ACC112 (cell line): ENCODE data around the gene SLC1A5.
A peak's percentile ranks its signal among the peaks of the same experiment; 100 is the strongest.
"Not testable (repeated sequence)": the region's sequence is repeated elsewhere in the genome, so short reads cannot be mapped to it uniquely, and the experiment has no call there.

Source experiments
- H2AFZ ChIP-seq: fragments of 200-600 bp; sonication (generic); one replicate; pipeline ENCODE4 v1.6.0; 2017; ENCODE audit warnings: antibody characterized with exemption, low read length; ENCODE audit not compliant: unreplicated experiment
- H3K27ac ChIP-seq: fragments of 200-600 bp; sonication (generic); 2 replicates; pipeline ENCODE4 v1.5.1; 2014; ENCODE audit warnings: low read depth, mild to moderate bottlenecking, antibody characterized with exemption, low read length, moderate library complexity
- H3K27me3 ChIP-seq: fragments of 200-600 bp; sonication (generic); 2 replicates; pipeline ENCODE4 v1.6.1; 2014; ENCODE audit warnings: mild to moderate bottlenecking, antibody characterized with exemption, low read length, moderate library complexity, mixed read lengths; ENCODE audit not compliant: insufficient read depth
- H3K36me3 ChIP-seq: fragments of 200-600 bp; sonication (generic); 2 replicates; pipeline ENCODE4 v1.6.1; 2016; ENCODE audit warnings: mild to moderate bottlenecking, antibody characterized with exemption, low read length, moderate library complexity, mixed read lengths; ENCODE audit not compliant: insufficient read depth
- H3K4me1 ChIP-seq: fragments of 200-600 bp; sonication (generic); one replicate; pipeline ENCODE4 v1.6.1; 2016; ENCODE audit warnings: low read length, mixed read lengths; ENCODE audit not compliant: insufficient read depth, unreplicated experiment, control insufficient read depth
- H3K4me3 ChIP-seq: fragments of 200-600 bp; sonication (generic); 2 replicates; pipeline ENCODE4 v1.5.1; 2014; ENCODE audit warnings: mild to moderate bottlenecking, low read depth, low read length
- H3K79me2 ChIP-seq: fragments of 200-600 bp; sonication (generic); one replicate; pipeline ENCODE4 v1.6.0; 2016; ENCODE audit warnings: low read length; ENCODE audit not compliant: control insufficient read depth, unreplicated experiment, insufficient read depth

The SLC1A5 gene

GRCh38 chr19:46766569-46767317, 21.7 kb downstream of the SLC1A5 start:
- Histone ChIP-seq H2AFZ (no peak overlapping the region), H3K4me3 (no peak overlapping the region), H3K27me3 (no peaks in the 10 kb centered on the region), H3K79me2 (no peaks in the 10 kb centered on the region), H3K36me3 (no peaks in the 10 kb centered on the region), H3K27ac (no peak overlapping the region), H3K4me1 (no peaks in the 10 kb centered on the region)

- peaks cover 9% of the 10 kb centered on the region for H3K4me1 ChIP-seq
- H2AFZ ChIP-seq, result no peak overlapping the region
- no peaks in the 10 kb centered on the region for H3K79me2 ChIP-seq
- H3K36me3 ChIP-seq, result no peaks in the 10 kb centered on the region
- no peak overlapping the region for H3K27ac ChIP-seq
- H3K4me3 ChIP-seq, result no peak overlapping the region
- no peaks in the 10 kb centered on the region for H3K27me3 ChIP-seq
These were observed 23.5 kb downstream of the SLC1A5 start for GRCh38 chr19:46764817-46765291.

DNA sequence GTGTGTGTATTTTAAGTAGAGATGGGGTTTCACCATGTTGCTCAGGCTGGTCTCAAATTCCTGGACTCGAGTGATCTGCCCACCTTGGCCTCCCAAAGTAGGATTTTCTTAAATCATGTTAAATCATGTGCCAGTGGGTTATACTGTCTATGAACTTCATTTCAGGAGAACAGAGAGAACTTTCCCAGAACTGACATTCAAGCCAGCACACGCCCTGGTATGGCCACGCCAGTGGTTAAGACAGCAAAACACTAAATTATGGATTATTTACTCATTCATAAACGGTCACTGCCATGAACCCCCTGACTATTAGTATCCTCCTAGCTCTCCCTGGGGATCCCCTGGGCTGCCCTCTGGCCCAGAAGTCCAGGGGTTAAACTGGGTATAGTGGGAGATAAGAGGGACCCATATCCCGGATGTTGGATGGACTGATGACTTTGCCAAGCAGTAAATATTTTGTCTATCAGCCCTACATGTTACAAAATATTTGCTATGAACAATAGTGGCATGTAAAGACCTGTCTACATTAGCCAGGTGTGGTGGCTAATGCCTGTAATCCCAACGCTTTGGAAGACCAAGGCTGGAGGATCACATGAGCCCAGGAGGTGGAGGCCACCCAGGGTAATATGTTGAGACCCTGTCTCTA, 26.0 kb downstream of the SLC1A5 start:
- H3K27ac ChIP-seq, result no peak overlapping the region
- H3K79me2 ChIP-seq, result no peaks in the 10 kb centered on the region
- no peak overlapping the region for H3K4me3 ChIP-seq
- no peak overlapping the region for H2AFZ ChIP-seq
- peaks cover 14% of the 10 kb centered on the region for H3K4me1 ChIP-seq
- no peaks in the 10 kb centered on the region for H3K27me3 ChIP-seq
- H3K36me3 ChIP-seq, result no peaks in the 10 kb centered on the region

DNA sequence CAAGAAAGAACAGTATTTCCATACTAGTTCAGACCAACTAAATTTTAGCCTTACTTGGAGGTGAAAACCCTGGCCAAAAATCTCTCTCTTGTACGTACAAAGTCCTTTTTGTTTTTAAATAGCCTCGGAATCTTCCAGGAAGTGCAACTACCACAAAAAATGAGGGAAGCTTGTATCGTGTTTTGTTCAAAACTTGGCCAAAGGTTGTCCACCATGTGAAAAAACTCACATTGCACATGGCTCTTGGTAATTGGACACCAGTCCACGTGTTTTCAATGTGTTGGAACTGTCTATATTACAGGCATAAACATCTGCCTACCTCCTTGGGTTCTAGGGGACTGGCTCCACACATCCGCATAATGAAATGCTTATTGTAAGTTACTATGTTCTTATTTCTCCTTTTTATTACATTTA, 27.0 kb downstream of the SLC1A5 start:
- Histone ChIP-seq H3K27ac (no peak overlapping the region), H2AFZ (no peak overlapping the region), H3K27me3 (no peaks in the 10 kb centered on the region)

DNA sequence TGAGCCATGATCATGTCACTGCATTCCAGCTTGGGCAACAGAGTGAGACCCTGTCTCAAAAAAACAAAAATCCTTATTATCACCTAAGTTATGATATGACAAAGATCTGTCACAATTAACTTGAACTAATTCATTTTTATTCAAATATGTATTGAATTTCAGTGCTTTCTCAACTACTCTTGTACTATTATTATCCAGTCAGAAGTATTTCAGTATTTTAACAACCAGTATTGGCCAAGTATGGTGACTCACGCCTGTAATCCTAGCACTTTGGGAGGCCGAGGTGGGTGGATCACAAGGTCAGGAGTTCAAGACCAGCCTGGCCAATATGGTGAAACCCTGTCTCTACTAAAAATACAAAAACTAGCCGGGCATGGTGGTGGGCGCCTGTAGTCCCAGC, 27.5 kb downstream of the SLC1A5 start:
- not testable (repeated sequence) for H3K36me3 ChIP-seq, H2AFZ ChIP-seq, H3K4me3 ChIP-seq, H3K27me3 ChIP-seq, H3K79me2 ChIP-seq
- Histone ChIP-seq H3K27ac (peak overlapping the region; percentile 62), H3K4me1 (peaks cover 14% of the 10 kb centered on the region)

More for the DNA sequence above, 27.0 kb downstream of the SLC1A5 start:
- H3K4me3 ChIP-seq, result no peak overlapping the region
- H3K4me1 ChIP-seq, result peaks cover 14% of the 10 kb centered on the region
- H3K79me2 ChIP-seq, result no peaks in the 10 kb centered on the region
- H3K36me3 ChIP-seq, result no peaks in the 10 kb centered on the region

- H3K27ac ChIP-seq, result peak overlapping the region; percentile 62
- H3K36me3 ChIP-seq, result no peaks in the 10 kb centered on the region
- peaks cover 14% of the 10 kb centered on the region for H3K4me1 ChIP-seq
- H2AFZ ChIP-seq, result no peak overlapping the region
- H3K4me3 ChIP-seq, result no peak overlapping the region
- H3K79me2 ChIP-seq, result no peaks in the 10 kb centered on the region
- H3K27me3 ChIP-seq, result no peaks in the 10 kb centered on the region
These were observed 28.0 kb downstream of the SLC1A5 start for GRCh38 chr19:46760363-46760762.

- no peaks in the 10 kb centered on the region for H3K79me2 ChIP-seq
- H3K27me3 ChIP-seq, result no peaks in the 10 kb centered on the region
- H3K27ac ChIP-seq, result peak overlapping the region; percentile 62
- no peak overlapping the region for H3K4me3 ChIP-seq
- peaks cover 14% of the 10 kb centered on the region for H3K4me1 ChIP-seq
- H3K36me3 ChIP-seq, result no peaks in the 10 kb centered on the region
- no peak overlapping the region for H2AFZ ChIP-seq
These were observed 28.5 kb downstream of the SLC1A5 start for GRCh38 chr19:46759817-46760333.

DNA sequence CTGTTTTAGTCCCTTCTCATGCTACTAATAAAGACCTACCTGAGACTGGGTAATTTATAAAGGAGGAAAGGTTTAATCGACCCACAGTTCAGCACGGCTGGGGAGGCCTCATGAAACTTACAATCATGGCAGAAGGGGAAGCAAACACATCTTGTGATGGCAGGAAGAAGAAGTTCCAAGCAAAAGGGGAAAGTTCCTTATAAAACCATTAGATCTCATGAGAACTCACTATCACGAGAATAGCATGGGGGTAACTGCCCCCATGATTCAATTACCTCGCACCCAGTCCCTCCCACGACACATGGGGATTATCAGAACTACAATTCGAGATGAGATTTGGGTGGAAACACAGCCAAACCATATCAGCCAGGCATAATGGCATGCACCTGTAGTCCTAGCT, 29.2 kb downstream of the SLC1A5 start:
- H3K36me3 ChIP-seq, result no peaks in the 10 kb centered on the region
- no peak overlapping the region for H3K27ac ChIP-seq

GRCh38 chr19:46756544-46756888, 31.9 kb downstream of the SLC1A5 start:
- no peaks in the 10 kb centered on the region for H3K36me3 ChIP-seq
- no peaks in the 10 kb centered on the region for H3K27me3 ChIP-seq
- no peak overlapping the region for H2AFZ ChIP-seq
- no peak overlapping the region for H3K27ac ChIP-seq
- H3K79me2 ChIP-seq, result no peaks in the 10 kb centered on the region
- no peak overlapping the region for H3K4me3 ChIP-seq
- peaks cover 14% of the 10 kb centered on the region for H3K4me1 ChIP-seq

More for the DNA sequence above, 29.2 kb downstream of the SLC1A5 start:
- no peak overlapping the region for H3K4me3 ChIP-seq
- no peak overlapping the region for H2AFZ ChIP-seq
- H3K27me3 ChIP-seq, result no peaks in the 10 kb centered on the region
- H3K79me2 ChIP-seq, result no peaks in the 10 kb centered on the region
- peaks cover 14% of the 10 kb centered on the region for H3K4me1 ChIP-seq

DNA sequence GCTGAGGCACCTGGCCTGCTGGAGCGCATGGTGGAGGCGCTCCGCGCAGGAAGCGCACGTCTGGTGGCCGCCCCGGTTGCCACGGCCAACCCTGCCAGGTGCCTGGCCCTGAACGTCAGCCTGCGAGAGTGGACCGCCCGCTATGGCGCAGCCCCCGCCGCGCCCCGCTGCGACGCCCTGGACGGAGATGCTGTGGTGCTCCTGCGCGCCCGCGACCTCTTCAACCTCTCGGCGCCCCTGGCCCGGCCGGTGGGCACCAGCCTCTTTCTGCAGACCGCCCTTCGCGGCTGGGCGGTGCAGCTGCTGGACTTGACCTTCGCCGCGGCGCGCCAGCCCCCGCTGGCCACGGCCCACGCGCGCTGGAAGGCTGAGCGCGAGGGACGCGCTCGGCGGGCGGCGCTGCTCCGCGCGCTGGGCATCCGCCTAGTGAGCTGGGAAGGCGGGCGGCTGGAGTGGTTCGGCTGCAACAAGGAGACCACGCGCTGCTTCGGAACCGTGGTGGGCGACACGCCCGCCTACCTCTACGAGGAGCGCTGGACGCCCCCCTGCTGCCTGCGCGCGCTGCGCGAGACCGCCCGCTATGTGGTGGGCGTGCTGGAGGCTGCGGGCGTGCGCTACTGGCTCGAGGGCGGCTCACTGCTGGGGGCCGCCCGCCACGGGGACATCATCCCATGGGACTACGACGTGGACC, 32.4 kb downstream of the SLC1A5 start:
- no peak overlapping the region for H2AFZ ChIP-seq
- no peaks in the 10 kb centered on the region for H3K79me2 ChIP-seq
- H3K27ac ChIP-seq, result no peak overlapping the region
- no peak overlapping the region for H3K4me3 ChIP-seq
- H3K4me1 ChIP-seq, result peaks cover 14% of the 10 kb centered on the region
- H3K36me3 ChIP-seq, result no peaks in the 10 kb centered on the region
- H3K27me3 ChIP-seq, result no peaks in the 10 kb centered on the region
